Ishikawa (cell line): ENCODE results near the gene DCLK1.

Experiments
- CEBPB ChIP-seq: IDR thresholded peaks from 2 replicates; pipeline ENCODE4 v1.6.1; 2012
- EGR1 ChIP-seq: IDR thresholded peaks from 2 replicates; pipeline ENCODE4 v1.6.1; 2012
- EP300 ChIP-seq: IDR thresholded peaks from 2 replicates; pipeline ENCODE4 v1.6.1; 2012; ENCODE audit warnings: borderline replicate concordance
- RAD21 ChIP-seq: IDR thresholded peaks from 2 replicates; pipeline ENCODE4 v1.6.1; 2012; ENCODE audit warnings: low read depth
- TAF1 ChIP-seq: IDR thresholded peaks from 2 replicates; pipeline ENCODE4 v1.6.1; 2012; ENCODE audit warnings: low read depth, mild to moderate bottlenecking
- TF ChIP-seq, protein P1 (sequence below): IDR thresholded peaks from 2 replicates; pipeline ENCODE4 v1.6.1; 2012

- no peak for TF ChIP-seq CEBPB
- no peak for TF ChIP-seq RAD21
- TF ChIP-seq TAF1, result no peak
- TF ChIP-seq, protein P1, sequence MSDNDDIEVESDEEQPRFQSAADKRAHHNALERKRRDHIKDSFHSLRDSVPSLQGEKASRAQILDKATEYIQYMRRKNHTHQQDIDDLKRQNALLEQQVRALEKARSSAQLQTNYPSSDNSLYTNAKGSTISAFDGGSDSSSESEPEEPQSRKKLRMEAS, result no peak
- TF ChIP-seq EGR1, result no peak
- TF ChIP-seq EP300, result no peak
These were observed 33.1 kb downstream of the DCLK1 start for GRCh38 chr13:36098080-36098479.
